ENCODE measurements around the gene FRMD5. TPM values are rescaled to one million over a fixed set of nuclear protein-coding genes. Genes with fewer than 3 reads are reported as not detected.

Gene FRMD5
- polyA plus RNA-seq, 1 donor (not counting 4 experiments of a cell fraction or from before 2014, with no cell fraction given), result 7.3 TPM

GRCh38 chr15:43879386-43880355 is 315.4 kb downstream of the FRMD5 start:
- DNase-seq (ENCODE audit: low read depth, low spot score) (no peak), FAIRE-seq (no peak)
- Histone ChIP-seq H2AFZ (ENCODE audit: control insufficient read depth, low read length) (no peak overlapping the region), H3K4me3 (ENCODE audit: control insufficient read depth in 2 of 3, extremely low read depth in 1 of 3, insufficient read depth in 2 of 3, low read depth in 1 of 3, low read length in 3 of 3) (no peak overlapping the region), H3K79me2 (ENCODE audit: control insufficient read depth, insufficient read depth, low read length) (no peaks in the 10 kb centered on the region), H3K27me3 (ENCODE audit: control insufficient read depth, extremely low read depth, insufficient read depth, low read length) (no peaks in the 10 kb centered on the region), H3K27ac (ENCODE audit: control insufficient read depth, insufficient read depth, low read length) (no peak overlapping the region), H3K9me3 (ENCODE audit: control insufficient read depth, low read depth, low read length) (no peaks in the 10 kb centered on the region), H3K4me1 (ENCODE audit: control insufficient read depth, extremely low read depth, insufficient read depth, low read length) (no peaks in the 10 kb centered on the region), H3K4me2 (ENCODE audit: control insufficient read depth, extremely low read depth, insufficient read depth, low read depth, low read length) (no peak overlapping the region), H3K36me3 (ENCODE audit: control insufficient read depth in 2 of 2, extremely low read depth in 1 of 2, insufficient read depth in 2 of 2, low read length in 2 of 2) (peaks cover 7 to 23% of the 10 kb centered on the region in 2 experiments), H3K9ac (ENCODE audit: control insufficient read depth, extremely low read depth, insufficient read depth, low read length) (no peak overlapping the region), H3K9me1 (ENCODE audit: control insufficient read depth, extremely low read depth, insufficient read depth, low read length) (no peaks in the 10 kb centered on the region), H4K20me1 (ENCODE audit: control insufficient read depth, extremely low read depth, insufficient read depth, low read length) (no peaks in the 10 kb centered on the region)
- no peak for TF ChIP-seq EZH2 (IDR thresholded peaks at IDR 0.05; ENCODE audit: low read length)
- TF ChIP-seq CTCF (optimal IDR thresholded peaks at IDR 0.05 in 1 of 3, IDR thresholded peaks at IDR 0.05 in 1 of 3, conservative IDR thresholded peaks at IDR 0.05 in 1 of 3; ENCODE audit: extremely low read depth in 1 of 3, insufficient read depth in 2 of 3, low read length in 3 of 3), result no peak
- dilution Hi-C loops (cut with MboI; ENCODE audit: extremely low pct_ligation_motif_present, low sequenced_read_pairs), result no loop called here

- no peaks in the 10 kb centered on the region for H3K79me2 ChIP-seq (ENCODE audit: control insufficient read depth, insufficient read depth, low read length)
- H3K9ac ChIP-seq (ENCODE audit: control insufficient read depth, extremely low read depth, insufficient read depth, low read length), result no peak overlapping the region
- DNase-seq (ENCODE audit: low read depth, low spot score) (no peak), FAIRE-seq (no peak)
- H2AFZ ChIP-seq (ENCODE audit: control insufficient read depth, low read length), result no peak overlapping the region
- H3K36me3 ChIP-seq (ENCODE audit: control insufficient read depth in 2 of 2, extremely low read depth in 1 of 2, insufficient read depth in 2 of 2, low read length in 2 of 2), result peaks cover 12 to 18% of the 10 kb centered on the region in 2 experiments
- no peaks in the 10 kb centered on the region for H3K27me3 ChIP-seq (ENCODE audit: control insufficient read depth, extremely low read depth, insufficient read depth, low read length)
- H3K27ac ChIP-seq (ENCODE audit: control insufficient read depth, insufficient read depth, low read length), result no peak overlapping the region
- no peak for TF ChIP-seq CTCF (optimal IDR thresholded peaks at IDR 0.05 in 1 of 3, IDR thresholded peaks at IDR 0.05 in 1 of 3, conservative IDR thresholded peaks at IDR 0.05 in 1 of 3; ENCODE audit: extremely low read depth in 1 of 3, insufficient read depth in 2 of 3, low read length in 3 of 3)
- no peak for TF ChIP-seq EZH2 (IDR thresholded peaks at IDR 0.05; ENCODE audit: low read length)
- dilution Hi-C loops (cut with MboI; ENCODE audit: extremely low pct_ligation_motif_present, low sequenced_read_pairs), result no loop called here
- no peaks in the 10 kb centered on the region for H3K9me3 ChIP-seq (ENCODE audit: control insufficient read depth, low read depth, low read length)
- H4K20me1 ChIP-seq (ENCODE audit: control insufficient read depth, extremely low read depth, insufficient read depth, low read length), result no peaks in the 10 kb centered on the region
- H3K9me1 ChIP-seq (ENCODE audit: control insufficient read depth, extremely low read depth, insufficient read depth, low read length), result no peaks in the 10 kb centered on the region
- no peaks in the 10 kb centered on the region for H3K4me1 ChIP-seq (ENCODE audit: control insufficient read depth, extremely low read depth, insufficient read depth, low read length)
- H3K4me3 ChIP-seq (ENCODE audit: control insufficient read depth in 2 of 3, extremely low read depth in 1 of 3, insufficient read depth in 2 of 3, low read depth in 1 of 3, low read length in 3 of 3), result no peak overlapping the region
- H3K4me2 ChIP-seq (ENCODE audit: control insufficient read depth, extremely low read depth, insufficient read depth, low read depth, low read length), result no peak overlapping the region
These were observed 316.6 kb downstream of the FRMD5 start for GRCh38 chr15:43878446-43878845.

Data from keratinocyte (primary cell).